Activated naive CD8-positive, alpha-beta T cell treated with anti-CD3 and anti-CD28 coated beads, Interleukin-2, amount 10 ng/mL, durations not matched to agents 7 days and 5 days (primary cell): Measurements from ENCODE around the gene AIFM3. TPM values are rescaled to one million over a fixed set of nuclear protein-coding genes. Genes with fewer than 3 reads are reported as not detected.
A peak's percentile ranks its signal among the peaks of the same experiment; 100 is the strongest.
"Not testable (repeated sequence)": the region's sequence is repeated elsewhere in the genome, so short reads cannot be mapped to it uniquely, and the experiment has no call there.

Experiments
- ATAC-seq: fragments of 150-1000 bp; cut with Tn5 transposase; one replicate; pipeline ENCODE4 v1.10.0; 2021; ENCODE audit warnings: low read depth, moderate library complexity
- POLR2A ChIA-PET: fragments of 350-600 bp; sonication (Branson Sonifier 250); formaldehyde crosslinking; loops from one replicate; lab custom pipeline; 2021; ENCODE audit warnings: antibody characterized with exemption; lab: Charles Lee
- DNase-seq: peaks from one replicate; pipeline ENCODE4 v3.0.0; 2021
- H3K27ac Mint-ChIP-seq: one replicate; pipeline ENCODE4 v1.8.0; 2022; ENCODE audit warnings: mild to moderate bottlenecking, mixed read lengths
- H3K27me3 Mint-ChIP-seq: one replicate; pipeline ENCODE4 v1.8.0; 2022; ENCODE audit warnings: mild to moderate bottlenecking, moderate library complexity, mixed read lengths
- H3K36me3 Mint-ChIP-seq: one replicate; pipeline ENCODE4 v1.8.0; 2021; ENCODE audit warnings: mild to moderate bottlenecking, mixed read lengths
- H3K4me1 Mint-ChIP-seq: one replicate; pipeline ENCODE4 v1.8.0; 2021; ENCODE audit warnings: mixed read lengths
- H3K4me3 Mint-ChIP-seq: one replicate; pipeline ENCODE4 v1.8.0; 2022; ENCODE audit warnings: mild to moderate bottlenecking, moderate library complexity, mixed read lengths
- H3K9me3 Mint-ChIP-seq: one replicate; pipeline ENCODE4 v1.8.0; 2021; ENCODE audit warnings: mixed read lengths
- total RNA-seq, 2 experiments: library from RNA; stranded (reverse); gene quantifications; one replicate each; pipeline ENCODE4 v1.2.3, GENCODE V29; 2021

The AIFM3 gene
- total RNA-seq, 2 experiments from 2014 or later, result 0.37 to 0.94 TPM

DNA sequence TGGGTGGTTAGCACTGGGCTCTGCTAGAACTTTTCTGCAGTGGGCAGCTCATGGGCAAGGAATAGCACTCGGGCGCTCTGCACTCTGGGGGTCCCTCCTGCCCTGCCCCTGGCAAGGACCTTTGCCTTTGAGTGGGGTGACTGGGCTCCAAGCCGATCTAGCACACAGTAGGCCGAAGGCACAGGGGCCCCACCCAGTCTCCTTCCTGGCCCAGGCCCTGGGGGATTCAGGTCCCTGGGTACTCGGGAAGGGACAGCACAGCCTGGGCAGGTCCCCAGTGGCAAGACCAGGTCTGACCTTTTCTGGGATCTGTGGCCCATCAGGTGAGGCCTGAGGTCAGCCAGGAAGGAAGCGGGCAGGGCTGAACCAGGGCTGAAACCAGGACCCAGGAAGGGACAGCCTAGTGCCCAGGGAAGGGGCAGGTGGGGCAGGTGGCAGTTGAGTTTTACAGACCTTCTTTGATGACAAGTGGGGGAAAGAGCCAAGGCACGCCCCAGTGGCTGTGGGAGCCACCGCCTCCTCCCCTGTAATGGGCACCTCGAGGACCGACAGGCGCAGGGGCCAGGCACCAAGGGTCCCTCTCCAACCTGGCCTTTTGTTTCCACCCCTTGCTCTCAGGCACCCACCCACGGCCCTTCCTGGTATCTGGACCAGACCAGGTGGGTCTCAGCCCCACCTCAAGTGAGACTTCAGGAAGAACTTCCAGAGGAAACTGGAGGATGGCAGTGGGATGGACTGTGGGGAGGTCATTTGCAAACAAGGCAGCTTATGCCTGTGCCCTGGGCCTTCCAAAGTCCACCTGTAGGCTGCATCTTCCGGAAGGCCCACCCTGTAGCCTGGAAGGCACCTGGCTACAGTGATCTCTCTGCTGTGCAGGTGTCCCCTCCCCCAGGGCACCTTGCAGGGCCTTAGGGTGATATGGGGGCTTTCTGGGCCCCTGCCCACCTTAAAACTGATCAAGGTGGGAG lies 883 bp upstream of the AIFM3 start:
- Mint-ChIP-seq H3K36me3 (no peaks in the 10 kb centered on the region), H3K27me3 (peaks cover 12% of the 10 kb centered on the region), H3K9me3 (no peaks in the 10 kb centered on the region), H3K27ac (no peak overlapping the region), H3K4me1 (peaks cover 15% of the 10 kb centered on the region), H3K4me3 (no peak overlapping the region)
- POLR2A ChIA-PET, result no interaction called here
- DNase-seq, result no peak
- ATAC-seq, result no peak

- Mint-ChIP-seq H3K36me3 (no peaks in the 10 kb centered on the region), H3K4me1 (peaks cover 12% of the 10 kb centered on the region), H3K4me3 (no peak overlapping the region), H3K27me3 (peaks cover 12% of the 10 kb centered on the region), H3K9me3 (no peaks in the 10 kb centered on the region), H3K27ac (no peak overlapping the region)
- ATAC-seq (no peak), DNase-seq (no peak)
- POLR2A ChIA-PET, result no interaction called here
Observed at GRCh38 chr22:20967697-20968211, 699 bp downstream of the AIFM3 start.

GRCh38 chr22:20968281-20968977 lies 1.4 kb downstream of the AIFM3 start:
- H3K27me3 Mint-ChIP-seq, result peaks cover 8% of the 10 kb centered on the region
- ATAC-seq, result no peak
- no peaks in the 10 kb centered on the region for H3K9me3 Mint-ChIP-seq
- H3K4me1 Mint-ChIP-seq, result peaks cover 12% of the 10 kb centered on the region
- no peaks in the 10 kb centered on the region for H3K36me3 Mint-ChIP-seq
- H3K27ac Mint-ChIP-seq, result no peak overlapping the region
- POLR2A ChIA-PET, result no interaction called here
- DNase-seq, result no peak
- H3K4me3 Mint-ChIP-seq, result no peak overlapping the region

DNA sequence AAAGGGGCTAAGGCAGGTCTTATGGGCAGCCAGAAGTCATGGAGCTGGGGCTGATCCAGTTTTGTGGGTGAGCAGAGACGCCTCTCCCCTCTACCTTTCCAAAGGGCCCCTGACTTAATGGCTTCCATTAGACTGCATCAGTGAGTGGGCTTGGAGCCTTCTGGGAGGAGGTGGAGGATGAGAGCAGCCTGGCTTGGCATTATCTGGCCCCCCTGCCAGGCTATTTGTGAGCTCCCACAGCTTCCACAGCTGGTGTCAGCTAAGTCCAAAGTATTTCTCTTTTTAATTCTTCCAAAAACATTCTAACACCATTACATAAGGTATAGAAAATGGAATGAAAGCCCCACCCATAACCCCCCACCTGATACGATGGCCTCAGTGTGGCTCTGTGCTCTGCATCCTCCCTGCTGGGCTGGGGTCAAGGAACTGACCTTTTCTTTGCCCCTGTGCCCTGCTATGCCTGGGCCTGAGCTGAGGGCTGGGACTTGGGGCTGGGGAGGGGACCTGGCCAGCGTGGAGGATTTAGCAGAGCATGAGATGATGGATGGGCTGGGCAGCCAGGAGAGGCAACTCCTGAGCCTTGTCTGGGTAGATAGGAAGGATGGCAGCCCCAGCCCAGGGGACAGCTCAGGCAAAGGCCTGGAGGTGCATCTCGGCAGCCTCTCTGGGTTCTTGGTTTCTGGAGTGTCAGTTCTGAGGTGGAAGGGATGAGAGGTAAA lies 4.0 kb downstream of the AIFM3 start:
- no peak overlapping the region for H3K27ac Mint-ChIP-seq
- H3K4me1 Mint-ChIP-seq, result peaks cover under 1% of the 10 kb centered on the region
- POLR2A ChIA-PET, result interaction anchor here (1.1 kb wide), 1 partner anchor 18 kb away, joined by 3 read pairs; no protein-coding TSS in a partner anchor
- DNase-seq (no peak), ATAC-seq (no peak)
- no peaks in the 10 kb centered on the region for H3K9me3 Mint-ChIP-seq
- H3K27me3 Mint-ChIP-seq, result no peaks in the 10 kb centered on the region
- no peak overlapping the region for H3K4me3 Mint-ChIP-seq
- no peaks in the 10 kb centered on the region for H3K36me3 Mint-ChIP-seq

DNA sequence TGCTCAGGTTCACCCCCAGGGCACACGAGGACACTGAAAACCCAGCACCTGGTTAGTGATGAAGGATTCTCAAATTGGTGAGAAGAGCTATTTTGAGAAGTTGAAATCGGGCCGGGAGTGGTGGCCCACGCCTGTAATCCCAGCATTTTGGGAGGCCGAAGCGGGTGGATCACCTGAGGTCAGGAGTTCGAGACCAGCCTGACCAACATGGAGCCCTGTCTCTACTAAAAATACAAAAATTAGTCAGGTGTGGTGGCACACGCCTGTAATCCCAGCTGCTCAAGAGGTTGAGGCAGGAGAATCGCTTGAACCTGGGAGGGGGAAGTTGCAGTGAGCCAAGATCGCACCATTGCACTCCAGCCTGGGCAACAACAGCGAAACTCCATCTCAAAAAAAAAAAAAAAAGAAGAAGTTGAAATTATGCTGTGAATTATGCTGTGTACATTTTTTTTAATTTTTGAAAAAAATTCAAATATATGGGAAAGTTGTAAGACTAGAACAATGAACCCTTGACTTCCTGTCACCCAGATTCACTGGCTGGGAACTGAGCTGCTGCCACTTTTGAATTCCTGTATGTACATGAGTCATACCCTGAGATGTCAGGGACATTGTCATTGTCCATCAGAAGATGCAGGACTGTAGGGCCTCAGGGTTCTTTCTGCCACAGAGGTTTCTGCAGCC lies 5.1 kb downstream of the AIFM3 start:
- not testable (repeated sequence) for H3K9me3 Mint-ChIP-seq, DNase-seq, H3K27me3 Mint-ChIP-seq, H3K4me1 Mint-ChIP-seq, H3K27ac Mint-ChIP-seq, H3K36me3 Mint-ChIP-seq, H3K4me3 Mint-ChIP-seq, ATAC-seq
- POLR2A ChIA-PET, result interaction anchor here (0.8 to 1.1 kb wide), 2 partner anchors 10 to 19 kb away, joined by 3 read pairs; partner anchors contain the start of gene LZTR1

GRCh38 chr22:20972933-20973577 lies 6.0 kb downstream of the AIFM3 start:
- Mint-ChIP-seq H3K36me3 (no peaks in the 10 kb centered on the region), H3K9me3 (no peaks in the 10 kb centered on the region), H3K4me1 (no peaks in the 10 kb centered on the region), H3K27ac (no peak overlapping the region), H3K4me3 (no peak overlapping the region), H3K27me3 (no peaks in the 10 kb centered on the region)
- POLR2A ChIA-PET, result interaction anchor here (0.8 kb wide), 1 partner anchor 9 kb away, joined by 3 read pairs; the partner anchor contains the start of gene LZTR1
- DNase-seq (no peak), ATAC-seq (no peak)

- Mint-ChIP-seq H3K9me3 (peaks cover 2% of the 10 kb centered on the region), H3K36me3 (no peaks in the 10 kb centered on the region), H3K4me1 (no peaks in the 10 kb centered on the region), H3K27ac (peak overlapping the region; percentile 60), H3K27me3 (no peaks in the 10 kb centered on the region), H3K4me3 (no peak overlapping the region)
- POLR2A ChIA-PET, result no interaction called here
- no peak for ATAC-seq
- DNase-seq, result no peak
Observed at GRCh38 chr22:20973634-20974286, 6.7 kb downstream of the AIFM3 start.

- peaks cover 5% of the 10 kb centered on the region for H3K4me1 Mint-ChIP-seq
Observed at GRCh38 chr22:20974336-20974955, 7.4 kb downstream of the AIFM3 start.

GRCh38 chr22:20975541-20976290 lies 8.7 kb downstream of the AIFM3 start:
- Mint-ChIP-seq H3K27ac (no peak overlapping the region), H3K36me3 (peaks cover 2% of the 10 kb centered on the region), H3K27me3 (no peaks in the 10 kb centered on the region), H3K9me3 (peaks cover 6% of the 10 kb centered on the region), H3K4me3 (no peak overlapping the region), H3K4me1 (peaks cover 10% of the 10 kb centered on the region)
- no peak for DNase-seq
- ATAC-seq, result no peak
- POLR2A ChIA-PET, result no interaction called here

More at GRCh38 chr22:20974336-20974955, 7.4 kb downstream of the AIFM3 start:
- POLR2A ChIA-PET, result no interaction called here
- Mint-ChIP-seq H3K27ac (no peak overlapping the region), H3K4me3 (no peak overlapping the region), H3K9me3 (peaks cover 6% of the 10 kb centered on the region), H3K36me3 (peaks cover 2% of the 10 kb centered on the region), H3K27me3 (no peaks in the 10 kb centered on the region)
- ATAC-seq (no peak), DNase-seq (no peak)

DNA sequence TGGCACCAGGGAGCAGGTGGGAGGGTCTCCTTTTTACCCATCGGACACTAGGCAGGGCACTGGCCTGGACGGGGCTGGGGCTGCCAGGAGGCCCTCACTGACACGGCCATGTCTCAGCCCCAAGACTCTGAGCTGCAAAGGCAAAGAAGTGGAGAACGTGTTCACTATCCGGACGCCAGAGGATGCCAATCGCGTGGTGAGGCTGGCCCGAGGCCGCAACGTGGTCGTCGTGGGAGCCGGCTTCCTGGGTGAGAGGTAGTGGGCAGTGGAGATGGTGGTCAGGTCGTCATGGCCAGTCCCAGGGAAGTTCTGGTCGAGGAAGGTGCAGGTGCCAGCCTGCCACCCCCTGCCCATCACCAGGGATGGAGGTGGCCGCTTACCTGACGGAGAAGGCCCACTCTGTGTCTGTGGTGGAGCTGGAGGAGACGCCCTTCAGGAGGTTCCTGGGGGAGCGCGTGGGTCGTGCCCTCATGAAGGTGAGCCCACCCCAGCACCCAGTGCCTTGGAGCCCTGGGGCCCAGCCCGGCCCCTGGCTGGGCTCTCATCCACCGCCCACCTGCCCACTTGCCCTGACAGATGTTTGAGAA lies 9.3 kb downstream of the AIFM3 start:
- no peak overlapping the region for H3K4me3 Mint-ChIP-seq
- no peak overlapping the region for H3K27ac Mint-ChIP-seq
- H3K27me3 Mint-ChIP-seq, result no peaks in the 10 kb centered on the region
- H3K36me3 Mint-ChIP-seq, result peaks cover 2% of the 10 kb centered on the region
- peaks cover 6% of the 10 kb centered on the region for H3K9me3 Mint-ChIP-seq
- POLR2A ChIA-PET, result no interaction called here
- DNase-seq (no peak), ATAC-seq (no peak)
- H3K4me1 Mint-ChIP-seq, result peaks cover 16% of the 10 kb centered on the region

GRCh38 chr22:20977019-20977418 lies 10.0 kb downstream of the AIFM3 start:
- H3K4me3 Mint-ChIP-seq, result no peak overlapping the region
- no peaks in the 10 kb centered on the region for H3K27me3 Mint-ChIP-seq
- H3K4me1 Mint-ChIP-seq, result peaks cover 18% of the 10 kb centered on the region
- peaks cover 6% of the 10 kb centered on the region for H3K9me3 Mint-ChIP-seq
- H3K27ac Mint-ChIP-seq, result no peak overlapping the region
- ATAC-seq, result no peak
- H3K36me3 Mint-ChIP-seq, result peaks cover 2% of the 10 kb centered on the region
- POLR2A ChIA-PET, result no interaction called here
- no peak for DNase-seq
